ENCODE measurements around the gene NAT9.

Gene NAT9, protein sequence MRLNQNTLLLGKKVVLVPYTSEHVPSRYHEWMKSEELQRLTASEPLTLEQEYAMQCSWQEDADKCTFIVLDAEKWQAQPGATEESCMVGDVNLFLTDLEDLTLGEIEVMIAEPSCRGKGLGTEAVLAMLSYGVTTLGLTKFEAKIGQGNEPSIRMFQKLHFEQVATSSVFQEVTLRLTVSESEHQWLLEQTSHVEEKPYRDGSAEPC

DNA sequence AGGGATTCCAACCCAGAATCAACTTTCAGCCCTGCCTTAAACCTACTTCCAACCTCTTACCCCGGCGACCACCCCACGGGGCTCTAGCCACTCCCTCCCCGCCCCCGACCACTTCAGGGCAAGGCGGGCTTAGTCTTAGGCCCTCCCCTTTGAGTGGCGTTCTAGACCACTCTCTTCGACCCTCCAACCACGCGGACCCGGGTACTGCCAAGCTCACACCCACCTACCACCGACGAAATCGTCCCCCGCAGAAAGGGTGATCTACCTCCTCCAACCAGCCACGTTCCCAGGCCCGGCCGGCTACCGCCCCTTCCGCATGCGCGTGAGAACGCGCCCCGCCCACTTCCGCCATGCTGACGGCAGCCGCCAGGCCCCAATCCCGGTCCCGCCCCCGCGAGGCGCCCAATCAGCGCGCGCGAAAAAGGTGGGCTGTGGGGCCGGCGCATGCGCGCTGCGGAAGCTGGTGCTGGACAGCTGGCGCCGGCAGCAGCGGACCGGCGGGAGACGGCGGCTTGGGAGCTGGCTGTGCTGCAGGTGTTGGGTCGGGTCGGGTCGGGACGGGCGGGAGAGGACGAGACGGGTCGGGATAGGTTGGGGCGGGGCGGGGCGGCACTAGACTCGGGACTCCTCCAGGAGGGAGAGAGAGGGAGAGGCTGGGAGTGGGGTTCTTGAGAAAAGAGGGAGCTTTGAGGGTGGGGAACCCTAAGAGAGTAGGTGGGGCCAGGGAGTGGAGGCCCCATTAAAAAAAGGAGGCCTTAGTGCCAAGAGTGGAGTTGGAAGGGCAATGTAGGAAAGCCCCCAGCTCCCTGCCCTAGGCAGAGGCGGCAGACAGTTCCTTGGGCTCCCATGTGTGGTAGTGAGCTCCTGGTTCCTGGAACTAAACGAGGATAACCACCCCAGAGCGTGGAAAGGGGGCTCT lies at the start of gene NAT9:
Gene NAT9 (minus strand): TSS at position 302 of the 919 bp plus-strand sequence. CDS start 647 bp downstream, outside the sequence.
- in situ Hi-C loops (cut with MboI; ENCODE audit: low sequenced_read_pairs), result no loop called here

DNA sequence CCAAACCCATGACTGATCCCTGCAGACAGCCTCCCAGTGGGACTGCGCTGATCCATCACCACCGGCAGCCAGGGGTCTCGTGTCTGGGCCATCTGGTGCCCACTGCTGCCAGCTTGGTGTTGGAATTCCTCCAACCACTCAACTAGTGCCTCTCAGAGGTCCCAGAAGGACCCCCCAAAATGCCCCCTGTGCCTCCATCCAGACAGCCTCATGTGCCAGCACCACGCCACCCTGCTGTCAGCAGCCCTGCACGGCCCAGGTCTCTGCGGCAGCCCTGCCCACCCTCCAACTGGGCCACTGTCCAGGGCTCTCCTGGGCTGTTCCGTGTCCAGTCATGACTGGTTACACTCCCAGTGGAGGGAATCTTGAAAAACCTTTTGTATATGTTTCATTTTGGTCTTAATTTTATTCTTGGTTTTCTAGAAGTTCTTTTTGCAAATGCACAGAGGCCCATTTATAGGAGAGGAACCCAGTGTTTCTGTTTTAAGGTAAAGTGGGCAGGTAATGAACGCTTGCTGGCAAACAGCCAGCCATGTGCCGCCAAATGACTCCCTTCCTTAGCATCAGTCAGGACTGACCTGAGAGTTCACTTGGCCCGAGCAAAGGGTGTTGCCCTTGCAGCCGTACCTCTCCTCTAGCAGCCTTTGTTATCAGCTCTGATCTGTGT lies 48.9 kb upstream of the NAT9 start:
- in situ Hi-C loops (cut with MboI; ENCODE audit: low sequenced_read_pairs), result no loop called here

DNA sequence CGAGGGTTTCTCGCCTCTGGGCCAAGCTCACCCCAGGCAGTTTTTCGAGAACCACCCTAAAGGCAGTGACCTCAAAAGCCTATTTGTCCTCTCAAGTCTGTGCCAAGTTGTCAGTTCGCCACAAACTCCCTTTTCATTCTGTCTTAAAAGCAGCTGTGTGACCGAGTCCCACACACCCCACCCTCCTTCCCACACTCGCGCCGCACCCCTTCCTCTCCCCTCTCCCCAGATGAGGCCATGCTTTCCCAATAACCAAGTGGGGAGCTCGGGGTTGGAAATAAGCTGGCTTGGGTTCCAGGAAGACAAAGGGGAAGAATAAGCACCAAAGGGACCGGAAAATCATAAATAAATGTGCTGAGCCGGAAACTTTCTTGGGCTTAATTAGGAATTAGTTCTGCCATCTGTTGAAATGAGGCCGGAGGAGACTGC lies 46.8 kb upstream of the NAT9 start:
- in situ Hi-C loops (cut with MboI; ENCODE audit: low sequenced_read_pairs), result no loop called here

DNA sequence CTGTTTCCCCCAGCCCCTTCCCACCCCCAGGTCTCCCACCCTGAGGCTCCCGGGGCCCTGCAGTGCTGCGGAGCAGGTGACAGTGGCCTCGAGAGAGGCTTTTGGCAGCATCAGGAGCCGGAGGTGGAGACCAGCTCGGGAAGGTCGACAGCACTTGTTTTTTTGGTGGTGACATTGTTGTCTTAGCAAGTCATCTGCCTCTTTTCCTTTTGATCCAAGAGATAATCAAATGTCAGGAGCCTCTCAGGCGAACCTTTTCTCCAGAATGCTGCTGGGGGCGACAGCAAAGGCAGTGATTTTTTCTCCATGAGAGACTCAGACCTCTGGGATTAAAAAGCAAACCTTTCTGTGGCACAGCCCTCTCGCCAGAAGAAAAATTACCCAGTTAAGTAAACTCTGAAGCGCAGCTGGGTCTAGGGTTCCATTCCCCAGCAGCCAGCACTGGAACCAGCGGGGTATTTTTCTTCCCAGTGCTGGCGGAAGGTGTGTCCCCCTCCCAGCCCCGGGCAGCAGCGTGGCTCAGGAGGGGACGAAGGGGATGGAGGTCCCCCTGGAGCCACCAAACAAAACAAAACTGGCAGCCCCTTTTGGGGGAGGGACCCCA lies 46.3 kb upstream of the NAT9 start:
- in situ Hi-C loops (cut with MboI; ENCODE audit: low sequenced_read_pairs), result no loop called here

DNA sequence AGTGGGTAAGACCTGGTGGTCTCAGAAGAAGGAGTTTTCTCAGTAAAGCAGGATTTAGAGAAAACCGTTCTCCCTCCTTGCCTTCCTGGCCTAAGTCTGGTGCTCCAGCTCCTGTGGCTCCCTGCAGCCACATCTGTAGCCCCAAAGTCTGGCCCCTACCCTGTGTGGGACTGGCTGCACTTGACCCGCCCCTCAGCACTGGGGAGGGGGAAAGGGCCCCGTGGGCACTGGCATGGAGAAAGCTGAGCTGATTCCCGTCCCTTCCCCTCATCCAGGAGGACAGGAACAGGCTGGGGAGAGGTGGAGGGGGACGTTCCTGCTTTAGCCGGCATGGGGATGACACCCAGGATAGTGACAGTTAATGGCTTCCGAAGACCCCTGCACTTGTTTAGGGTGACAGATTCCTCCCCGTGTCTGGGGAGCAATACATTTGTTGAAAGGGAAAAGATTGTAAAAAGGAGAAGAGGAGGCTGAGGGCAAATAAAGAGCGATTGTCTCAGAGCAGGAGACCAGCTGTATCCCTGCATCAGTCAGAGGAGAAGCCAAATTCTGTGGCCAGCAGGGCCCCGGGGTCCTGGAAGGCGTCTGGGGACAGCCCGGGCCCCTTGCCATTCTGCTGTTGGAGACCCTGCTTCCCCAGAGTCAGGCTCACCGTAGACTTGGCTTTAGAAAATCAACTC lies 45.6 kb upstream of the NAT9 start:
- in situ Hi-C loops (cut with MboI; ENCODE audit: low sequenced_read_pairs), result no loop called here

DNA sequence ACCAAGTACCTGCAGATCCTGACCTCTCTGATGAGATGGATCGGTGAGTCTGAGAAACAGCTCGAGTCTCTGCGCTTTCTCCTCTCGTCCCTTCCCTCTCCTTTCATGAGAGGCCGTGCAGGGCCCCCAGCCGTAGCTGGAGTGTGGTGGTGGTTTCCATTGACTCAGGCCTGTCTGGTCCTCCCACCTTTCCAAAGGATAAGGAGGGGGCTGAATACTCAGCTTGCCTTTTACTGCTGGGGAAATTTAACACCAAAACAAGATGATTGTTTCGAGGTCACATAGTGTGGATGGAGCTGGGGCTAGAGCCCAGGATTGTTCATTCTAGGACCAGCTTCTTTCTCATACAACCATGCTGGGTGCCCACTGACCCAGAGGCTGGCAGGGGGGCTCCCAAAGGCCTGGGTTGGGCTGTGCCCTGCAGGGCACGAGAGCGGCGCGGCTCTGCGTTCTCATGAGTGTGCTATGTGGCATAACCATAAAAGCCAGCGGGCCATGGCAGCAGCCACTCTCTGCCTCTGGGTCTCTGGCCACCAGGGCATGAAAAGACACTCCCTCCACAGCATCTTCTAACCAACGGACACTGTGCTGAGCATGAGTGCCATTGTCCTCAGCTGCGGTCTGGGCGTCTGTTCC lies 43.8 kb upstream of the NAT9 start:
- in situ Hi-C loops (cut with MboI; ENCODE audit: low sequenced_read_pairs), result no loop called here

DNA sequence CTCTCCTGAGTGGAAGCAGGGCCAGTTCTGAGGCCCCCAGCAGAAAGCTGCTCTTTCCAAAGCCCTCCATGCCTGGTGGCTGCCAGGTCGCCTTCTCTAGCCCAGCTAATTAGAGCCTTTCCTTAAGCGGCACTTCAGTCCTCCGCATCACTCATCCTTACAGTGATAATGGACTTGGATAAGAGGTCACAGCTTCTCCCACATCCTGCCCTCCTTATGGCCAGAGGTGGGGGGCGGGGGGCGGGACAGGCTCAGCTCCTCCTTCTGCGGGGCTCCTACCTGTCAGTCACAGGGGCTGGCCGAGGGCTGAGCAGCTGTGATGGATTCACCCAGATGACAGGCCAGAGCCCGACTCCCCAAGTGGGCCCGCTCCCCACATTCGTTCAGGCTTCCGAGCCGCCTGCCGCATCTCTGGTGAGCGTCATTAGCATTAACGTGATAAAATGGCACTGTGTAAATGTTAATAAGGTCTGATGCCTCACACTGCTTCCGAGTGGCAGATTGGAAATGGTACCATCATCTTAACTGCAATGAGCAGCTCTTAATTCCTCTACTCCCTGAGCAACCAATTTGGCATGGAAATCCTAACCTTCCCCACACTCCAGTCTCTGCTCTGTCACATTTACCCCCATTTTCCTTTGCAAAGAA lies 42.3 kb upstream of the NAT9 start:
- in situ Hi-C loops (cut with MboI; ENCODE audit: low sequenced_read_pairs), result no loop called here

DNA sequence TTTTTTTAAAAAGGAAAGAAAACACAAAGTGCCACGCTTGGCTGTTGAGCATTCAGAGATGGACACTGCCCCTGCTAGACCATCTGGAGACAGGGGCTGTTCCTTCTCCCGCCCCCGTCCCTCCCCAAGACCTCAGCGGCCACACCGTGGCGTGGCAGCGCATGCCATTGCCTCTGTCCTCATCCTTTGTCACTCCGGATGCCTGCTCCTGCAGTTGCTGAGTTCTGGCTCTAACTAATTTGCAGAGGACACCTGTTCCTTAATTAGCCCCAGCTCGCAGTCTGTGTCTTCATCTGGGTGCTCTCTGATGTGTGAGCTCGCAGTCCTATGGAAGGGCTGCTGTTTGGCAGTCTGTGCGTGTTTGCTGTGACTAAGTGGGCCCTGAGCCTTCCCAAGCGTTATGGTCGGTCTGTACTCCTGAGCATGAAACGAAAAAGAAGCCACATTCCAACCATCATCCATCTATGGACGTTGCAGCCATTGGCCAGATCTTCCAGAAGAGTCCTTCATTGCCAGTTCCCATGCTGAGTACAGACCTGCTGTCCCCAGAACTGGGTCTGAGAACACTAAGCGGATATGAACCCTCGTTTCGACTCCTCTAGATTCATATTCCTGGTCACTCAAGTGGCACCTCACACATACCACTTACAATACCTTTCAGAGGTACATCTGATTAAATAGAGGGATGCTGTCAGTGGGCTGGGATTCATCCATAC lies 40.9 kb upstream of the NAT9 start:
- in situ Hi-C loops (cut with MboI; ENCODE audit: low sequenced_read_pairs), result no loop called here

DNA sequence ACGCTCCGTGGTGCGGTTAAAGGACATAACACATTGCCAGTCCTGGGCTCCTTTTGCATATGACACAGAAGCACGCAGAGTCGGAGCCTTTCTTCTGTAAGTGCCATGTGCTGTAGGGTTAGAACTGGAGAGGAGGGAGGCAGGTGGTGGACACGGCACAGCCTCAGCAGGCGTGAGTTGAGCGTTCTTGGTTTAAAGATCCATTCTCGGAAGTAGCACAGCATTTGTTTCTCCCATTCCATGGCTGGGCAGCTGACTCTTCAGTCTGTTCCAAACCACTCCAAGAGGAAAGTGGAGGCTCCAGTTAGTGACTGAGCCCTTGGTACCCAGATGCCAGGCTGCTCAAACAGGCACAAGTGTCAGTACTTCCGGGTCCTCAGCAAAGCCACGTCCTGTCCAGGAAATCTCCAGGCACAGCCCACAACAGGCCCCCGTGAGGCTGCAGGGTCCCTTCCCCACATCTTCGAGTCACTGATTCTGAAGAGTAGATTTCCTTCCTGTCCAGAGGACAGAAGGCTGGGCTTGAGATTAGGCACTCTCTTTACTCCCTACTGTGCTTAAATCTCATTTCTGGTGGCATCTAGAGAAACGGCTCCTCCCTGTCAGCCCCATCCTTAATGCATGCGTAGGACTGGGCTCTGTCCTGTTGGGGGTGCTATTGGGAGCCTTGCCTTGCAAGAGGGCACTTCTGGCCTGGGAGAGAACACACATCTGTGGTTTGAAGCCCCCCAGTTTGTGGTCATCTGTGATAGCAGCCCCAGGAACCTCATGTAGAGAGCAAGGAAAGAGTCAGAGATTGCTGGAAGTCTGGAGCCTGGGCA lies 39.6 kb upstream of the NAT9 start:
- in situ Hi-C loops (cut with MboI; ENCODE audit: low sequenced_read_pairs), result no loop called here

DNA sequence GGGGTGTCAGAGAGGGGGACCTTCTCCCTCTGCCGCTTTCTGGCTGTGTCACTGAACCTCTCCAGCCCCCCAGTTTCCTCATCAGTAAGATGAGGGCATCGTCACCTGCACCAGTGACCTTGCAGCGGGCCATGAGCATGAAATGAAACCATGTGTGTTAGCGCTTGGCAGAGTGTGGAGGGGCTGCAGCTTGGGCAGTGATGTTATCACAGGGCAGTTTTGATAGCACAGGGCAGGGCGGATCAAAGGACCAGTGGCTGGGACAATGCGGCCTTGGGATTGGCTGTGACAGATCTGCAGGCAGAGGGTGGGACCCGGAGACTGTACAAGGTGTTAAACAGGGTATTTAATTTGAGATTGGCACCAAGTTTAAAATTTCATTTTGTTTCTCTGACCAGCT lies 38.9 kb upstream of the NAT9 start:
- in situ Hi-C loops (cut with MboI; ENCODE audit: low sequenced_read_pairs), result no loop called here

DNA sequence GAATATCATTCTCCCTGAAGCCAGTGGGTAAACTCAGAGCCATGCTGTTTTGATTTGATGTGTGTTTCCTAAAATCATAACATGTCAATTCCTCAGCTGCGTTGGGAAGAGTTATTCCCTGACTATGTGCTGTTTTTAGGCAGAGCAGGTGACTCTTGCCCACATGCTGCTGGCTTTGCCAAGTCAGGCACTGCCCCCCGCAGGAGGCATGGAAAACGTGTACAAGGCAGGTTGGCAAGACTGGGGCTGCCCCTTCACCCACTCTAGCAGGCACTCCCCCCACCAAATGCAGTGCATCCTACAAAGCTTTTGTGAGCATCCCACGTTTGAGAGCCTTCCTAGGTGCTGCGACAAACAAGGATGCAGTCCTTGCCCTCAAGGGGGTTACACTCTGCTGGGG lies 38.3 kb upstream of the NAT9 start:
- in situ Hi-C loops (cut with MboI; ENCODE audit: low sequenced_read_pairs), result no loop called here

DNA sequence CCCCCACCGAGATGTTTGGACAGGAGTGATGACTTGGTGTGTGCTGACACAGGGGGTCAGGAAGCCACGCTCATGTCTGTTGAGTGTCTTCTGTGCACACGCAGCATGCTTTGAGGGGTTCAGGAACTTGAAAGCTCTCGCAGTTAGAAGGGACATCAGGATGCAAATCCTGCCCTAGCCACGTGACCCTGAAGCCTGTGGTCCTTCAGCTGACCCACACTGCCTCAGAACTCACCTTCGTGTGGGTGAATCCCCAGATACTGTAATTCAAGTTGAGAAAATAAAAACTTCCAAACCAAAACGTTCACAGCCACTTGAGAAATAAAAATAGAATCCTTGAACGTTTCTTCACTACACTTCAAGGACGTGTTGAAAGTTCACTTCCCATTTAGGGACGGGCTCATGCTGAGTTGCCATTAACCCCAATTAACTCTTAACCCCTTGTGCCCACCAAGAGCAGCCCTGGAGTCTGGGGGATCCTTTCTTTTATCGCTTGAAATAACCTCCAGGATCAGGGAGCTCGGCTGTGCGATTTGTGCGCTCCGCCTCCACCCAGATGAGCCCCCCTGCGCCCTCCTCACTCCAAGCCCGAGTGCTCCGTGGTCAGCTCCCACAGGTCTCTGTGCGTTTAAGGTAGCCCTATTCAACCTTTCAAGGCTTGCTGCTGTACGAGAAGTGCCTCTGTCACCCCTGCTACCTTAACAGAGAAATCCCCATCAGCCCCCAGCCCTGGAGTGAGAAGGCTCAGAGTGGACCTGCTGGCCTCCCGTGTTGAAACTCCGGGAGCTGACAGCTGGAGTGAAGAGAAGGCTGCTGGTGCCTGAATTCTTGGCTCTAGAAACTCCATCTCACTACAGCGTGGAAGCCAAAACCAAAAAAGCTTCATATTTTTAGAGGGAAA lies 36.2 kb upstream of the NAT9 start:
- in situ Hi-C loops (cut with MboI; ENCODE audit: low sequenced_read_pairs), result no loop called here

DNA sequence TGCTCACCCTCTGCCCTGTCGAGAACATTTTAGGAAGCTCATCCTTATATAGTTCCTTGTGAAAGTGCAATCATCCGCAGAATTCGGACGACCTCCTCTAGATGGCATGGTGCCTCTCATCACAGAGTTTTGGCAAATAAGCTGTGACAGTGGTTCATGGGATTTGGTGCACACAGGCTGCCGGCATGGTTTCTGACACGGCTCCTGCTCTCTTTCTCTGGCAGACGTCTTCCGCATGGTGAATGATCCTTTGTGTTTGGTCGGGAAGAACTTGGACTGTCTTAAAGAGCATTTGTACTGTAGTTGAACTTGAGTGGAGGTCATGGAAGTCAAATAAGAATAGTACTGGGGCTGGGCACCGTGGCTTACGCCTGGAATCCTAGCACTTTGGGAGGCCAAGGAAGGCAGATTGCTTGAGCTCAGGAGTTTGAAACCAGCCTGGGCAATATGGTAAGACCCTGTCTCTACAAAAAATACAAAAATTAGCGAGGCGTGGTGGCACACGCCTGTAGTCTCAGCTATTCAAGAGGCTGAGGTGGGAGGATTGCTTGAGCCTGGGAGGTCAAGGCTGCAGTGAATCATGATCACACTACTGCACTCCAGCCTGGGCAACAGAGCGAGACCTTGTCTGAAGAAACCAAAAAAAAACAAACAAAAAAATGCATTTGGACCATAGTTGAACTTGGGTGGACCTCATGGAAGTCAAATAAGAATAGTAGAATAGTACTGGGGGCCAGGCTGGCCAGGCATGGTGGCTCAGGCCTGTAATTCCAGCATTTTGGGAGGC lies 34.7 kb upstream of the NAT9 start:
- in situ Hi-C loops (cut with MboI; ENCODE audit: low sequenced_read_pairs), result no loop called here

DNA sequence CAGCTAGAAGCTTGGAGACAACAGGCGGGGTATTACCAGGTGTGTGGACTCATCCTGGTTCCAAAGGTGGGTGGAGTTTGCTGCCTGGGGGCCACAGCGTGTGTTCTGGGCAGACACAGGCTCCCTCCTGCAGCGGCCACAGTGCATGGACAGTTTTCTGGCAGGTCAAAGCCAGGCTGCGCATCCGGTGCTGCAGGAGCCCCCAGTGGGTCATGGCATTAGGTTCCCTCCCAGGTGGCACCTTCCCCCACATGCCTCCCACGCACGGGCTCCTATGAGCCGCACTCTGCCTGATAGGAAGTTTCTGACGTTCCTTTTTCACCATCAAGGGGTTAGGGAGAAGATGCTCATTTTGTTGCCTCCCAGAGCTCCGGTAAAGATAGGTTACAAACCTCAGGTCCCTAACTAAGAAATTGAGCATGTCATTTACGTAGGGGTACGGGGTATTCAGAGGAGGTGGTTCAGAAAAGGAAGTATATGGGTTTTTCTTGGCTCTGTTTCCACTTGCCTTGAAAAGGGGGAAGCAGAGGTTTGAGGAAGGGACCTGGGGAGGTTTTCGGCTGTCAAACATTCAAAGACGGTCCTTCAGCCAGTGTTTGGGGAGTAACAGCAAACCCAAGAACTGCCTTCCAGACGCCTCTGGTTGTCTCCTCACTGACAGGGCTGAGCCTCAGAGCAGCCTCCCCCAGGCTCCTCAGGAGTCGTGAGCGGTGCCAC lies 32.7 kb upstream of the NAT9 start:
- in situ Hi-C loops (cut with MboI; ENCODE audit: low sequenced_read_pairs), result no loop called here

DNA sequence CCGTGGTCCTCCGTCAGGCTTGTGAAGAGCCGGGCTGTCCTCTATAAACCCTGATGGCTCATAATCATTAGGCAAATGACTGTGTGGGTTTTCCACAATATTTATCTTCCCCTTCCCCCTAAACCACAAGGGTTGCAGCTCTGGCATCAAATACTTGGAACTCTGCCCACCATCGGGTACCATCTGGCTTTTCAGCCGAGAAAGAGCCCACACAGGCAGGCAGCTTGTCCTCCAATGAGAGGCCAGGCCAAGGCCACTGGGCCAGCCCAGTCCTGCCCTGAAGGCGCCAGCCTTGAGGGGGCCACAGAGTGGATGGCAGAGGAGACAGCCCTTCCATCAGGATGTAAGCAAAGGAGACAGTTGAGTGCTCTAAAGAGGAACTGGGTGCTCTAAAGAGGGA lies 31.8 kb upstream of the NAT9 start:
- in situ Hi-C loops (cut with MboI; ENCODE audit: low sequenced_read_pairs), result no loop called here

DNA sequence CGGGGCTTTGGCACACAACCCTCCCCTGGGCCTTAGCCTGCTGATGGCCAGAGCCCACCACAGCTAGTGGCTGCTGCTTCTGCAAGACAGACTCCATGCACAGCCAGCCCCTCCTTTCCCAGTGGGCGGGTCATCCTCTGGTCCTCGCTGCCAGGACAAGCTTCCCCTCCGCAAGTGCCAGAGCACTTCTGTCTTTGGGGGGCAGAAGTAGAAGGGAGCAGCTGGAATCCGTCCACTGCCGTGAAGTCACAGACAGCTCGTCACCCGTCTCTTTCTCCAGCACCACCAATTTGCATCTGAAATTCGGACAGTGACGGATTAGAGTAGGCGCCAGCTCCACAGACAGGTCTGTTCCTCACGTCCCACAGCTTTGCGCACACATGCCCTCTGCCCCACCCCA lies 31.3 kb upstream of the NAT9 start:
- in situ Hi-C loops (cut with MboI; ENCODE audit: low sequenced_read_pairs), result no loop called here

Data from HL-60/S4 treated with phorbol 12-myristate 13-acetate at 8.2 ng/mL for 4 days and 3 days (cell line).